Activated B cell treated with CpG ODN at 0.5 μM for 24 hours (primary cell): ENCODE results near the gene FCER2. TPM values are rescaled to one million over a fixed set of nuclear protein-coding genes. Genes with fewer than 3 reads are reported as not detected.

ENCODE experiments used
- ATAC-seq: fragments of 200-7000 bp; cut with Tn5 transposase; one replicate; pipeline ENCODE4 v1.10.0; 2021; ENCODE audit warnings: low read depth, mild to moderate bottlenecking, moderate library complexity
- CTCF ChIA-PET: fragments of 350-600 bp; sonication (Branson Sonifier 250); formaldehyde crosslinking; loops from one replicate; lab custom pipeline; 2021; ENCODE audit warnings: antibody characterized with exemption; lab: Charles Lee
- POLR2A ChIA-PET: fragments of 350-600 bp; sonication (Branson Sonifier 250); formaldehyde crosslinking; loops from one replicate; lab custom pipeline; 2021; ENCODE audit warnings: antibody characterized with exemption; lab: Charles Lee
- DNase-seq: peaks from one replicate; pipeline ENCODE4 v3.0.0; 2022
- H3K27ac Mint-ChIP-seq: one replicate; pipeline ENCODE4 v1.8.0; 2020; ENCODE audit warnings: mixed read lengths
- H3K27me3 Mint-ChIP-seq: one replicate; pipeline ENCODE4 v1.8.0; 2021; ENCODE audit warnings: mixed read lengths
- H3K36me3 Mint-ChIP-seq: one replicate; pipeline ENCODE4 v1.8.0; 2021; ENCODE audit warnings: low read depth, mixed read lengths
- H3K4me1 Mint-ChIP-seq: one replicate; pipeline ENCODE4 v1.8.0; 2021; ENCODE audit warnings: mixed read lengths
- H3K4me3 Mint-ChIP-seq: one replicate; pipeline ENCODE4 v1.8.0; 2020; ENCODE audit warnings: mild to moderate bottlenecking, mixed read lengths
- H3K9me3 Mint-ChIP-seq: one replicate; pipeline ENCODE4 v1.8.0; 2020; ENCODE audit warnings: mixed read lengths
- intact Hi-C: fragments of 100-400 bp; cut with micrococcal nuclease; formaldehyde crosslinking; loops from one replicate; pipeline ENCODE4 v1.15.1; 2024
- total RNA-seq: library from RNA; stranded (reverse); gene quantifications from 2 replicates; pipeline ENCODE4 v1.2.3, GENCODE V29; 2022
- TF ChIP-seq, protein P1 (sequence below): fragments of 200-600 bp; IDR thresholded peaks from one replicate; pipeline ENCODE4 v1.8.0; 2022; ENCODE audit warnings: antibody characterized with exemption, mild to moderate bottlenecking

FCER2 gene
- total RNA-seq, 1 donor from 2014 or later, result 193 TPM

DNA sequence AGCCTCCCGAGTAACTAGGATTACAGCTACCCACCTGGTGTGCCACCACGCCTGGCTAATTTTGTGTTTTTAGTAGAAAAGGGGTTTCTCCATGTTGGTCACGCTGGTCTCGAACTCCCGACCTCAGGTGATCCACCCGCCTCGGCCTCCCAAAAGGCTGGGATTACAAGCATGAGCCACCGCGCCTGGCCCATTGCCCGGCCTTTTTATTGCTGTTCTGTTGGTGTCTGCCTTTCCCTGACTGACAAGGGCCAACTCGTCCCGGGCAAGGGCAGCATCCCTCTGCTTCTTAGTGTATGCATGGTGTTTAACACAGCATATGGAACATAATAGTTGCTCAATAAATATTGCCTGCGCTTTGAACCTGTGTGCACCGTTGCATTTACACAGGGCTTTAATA is 39.3 kb downstream of the FCER2 start:
- TF ChIP-seq, protein P1, sequence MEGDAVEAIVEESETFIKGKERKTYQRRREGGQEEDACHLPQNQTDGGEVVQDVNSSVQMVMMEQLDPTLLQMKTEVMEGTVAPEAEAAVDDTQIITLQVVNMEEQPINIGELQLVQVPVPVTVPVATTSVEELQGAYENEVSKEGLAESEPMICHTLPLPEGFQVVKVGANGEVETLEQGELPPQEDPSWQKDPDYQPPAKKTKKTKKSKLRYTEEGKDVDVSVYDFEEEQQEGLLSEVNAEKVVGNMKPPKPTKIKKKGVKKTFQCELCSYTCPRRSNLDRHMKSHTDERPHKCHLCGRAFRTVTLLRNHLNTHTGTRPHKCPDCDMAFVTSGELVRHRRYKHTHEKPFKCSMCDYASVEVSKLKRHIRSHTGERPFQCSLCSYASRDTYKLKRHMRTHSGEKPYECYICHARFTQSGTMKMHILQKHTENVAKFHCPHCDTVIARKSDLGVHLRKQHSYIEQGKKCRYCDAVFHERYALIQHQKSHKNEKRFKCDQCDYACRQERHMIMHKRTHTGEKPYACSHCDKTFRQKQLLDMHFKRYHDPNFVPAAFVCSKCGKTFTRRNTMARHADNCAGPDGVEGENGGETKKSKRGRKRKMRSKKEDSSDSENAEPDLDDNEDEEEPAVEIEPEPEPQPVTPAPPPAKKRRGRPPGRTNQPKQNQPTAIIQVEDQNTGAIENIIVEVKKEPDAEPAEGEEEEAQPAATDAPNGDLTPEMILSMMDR, result no peak
- ChIA-PET POLR2A (interaction anchor here (0.7 kb wide), 2 partner anchors 8 to 18 kb away, joined by 3 to 9 read pairs; no protein-coding TSS in a partner anchor), CTCF (interaction anchor here (0.6 kb wide), 1 partner anchor 21 kb away, joined by 3 read pairs; no protein-coding TSS in a partner anchor)
- H3K27me3 Mint-ChIP-seq, result peaks cover 12% of the 10 kb centered on the region
- no peaks in the 10 kb centered on the region for H3K36me3 Mint-ChIP-seq
- no peak for ATAC-seq
- no peak overlapping the region for H3K27ac Mint-ChIP-seq
- H3K4me3 Mint-ChIP-seq, result no peak overlapping the region
- peaks cover 13% of the 10 kb centered on the region for H3K4me1 Mint-ChIP-seq
- DNase-seq, result no peak
- intact Hi-C loops, result no loop called here
- no peaks in the 10 kb centered on the region for H3K9me3 Mint-ChIP-seq

DNA sequence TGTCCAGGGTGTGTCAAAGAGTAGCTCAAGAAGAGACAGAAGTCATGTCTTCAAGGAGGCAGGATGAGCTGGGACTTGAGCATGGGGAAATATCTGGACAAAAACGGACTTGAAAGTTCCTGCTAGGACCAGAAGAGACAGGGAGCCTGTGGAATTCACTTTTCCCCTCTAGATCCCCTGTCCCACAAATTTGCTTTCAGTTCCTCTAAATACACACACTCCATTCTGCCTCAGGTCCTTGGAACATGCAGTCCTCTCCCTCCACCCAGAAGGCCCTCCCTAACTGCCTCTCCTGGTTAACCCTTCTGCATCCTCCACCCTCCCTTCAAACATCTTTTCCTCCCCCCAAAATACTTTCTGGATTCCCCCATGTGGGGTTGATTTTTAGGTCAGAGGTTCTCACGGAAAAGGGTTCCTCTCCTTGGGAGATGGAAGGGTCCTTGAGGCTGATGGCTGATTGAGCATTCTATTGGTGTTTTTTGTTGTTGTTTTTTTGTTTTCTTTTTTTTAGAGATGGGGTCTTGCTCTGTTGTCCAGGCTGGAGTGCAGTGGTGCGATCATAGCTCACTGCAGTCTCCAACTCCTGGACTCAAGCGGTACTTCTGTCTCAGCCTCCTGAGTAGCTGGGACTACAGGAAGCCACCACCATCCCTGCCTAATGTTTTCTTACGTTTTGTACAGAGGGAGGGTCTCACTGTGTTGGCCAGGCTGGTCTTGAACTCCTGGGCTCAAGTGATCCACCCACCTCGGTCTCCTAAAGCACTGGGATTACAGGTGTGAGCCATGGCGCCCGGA is 40.0 kb downstream of the FCER2 start:
- ATAC-seq, result no peak
- TF ChIP-seq, protein P1, result no peak
- no peaks in the 10 kb centered on the region for H3K9me3 Mint-ChIP-seq
- no peak overlapping the region for H3K4me3 Mint-ChIP-seq
- no peaks in the 10 kb centered on the region for H3K36me3 Mint-ChIP-seq
- H3K4me1 Mint-ChIP-seq, result peaks cover 18% of the 10 kb centered on the region
- no peak overlapping the region for H3K27ac Mint-ChIP-seq
- intact Hi-C loops, result no loop called here
- ChIA-PET POLR2A (interaction anchor here (0.6 to 0.7 kb wide), 3 partner anchors 9 to 186 kb away, joined by 3 to 9 read pairs (median 3); no protein-coding TSS in a partner anchor), CTCF (interaction anchor here (1.2 to 2.0 kb wide), 3 partner anchors 10 to 138 kb away, joined by 3 to 6 read pairs (median 4); partner anchors contain the start of gene TRAPPC5)
- peaks cover 12% of the 10 kb centered on the region for H3K27me3 Mint-ChIP-seq
- no peak for DNase-seq

DNA sequence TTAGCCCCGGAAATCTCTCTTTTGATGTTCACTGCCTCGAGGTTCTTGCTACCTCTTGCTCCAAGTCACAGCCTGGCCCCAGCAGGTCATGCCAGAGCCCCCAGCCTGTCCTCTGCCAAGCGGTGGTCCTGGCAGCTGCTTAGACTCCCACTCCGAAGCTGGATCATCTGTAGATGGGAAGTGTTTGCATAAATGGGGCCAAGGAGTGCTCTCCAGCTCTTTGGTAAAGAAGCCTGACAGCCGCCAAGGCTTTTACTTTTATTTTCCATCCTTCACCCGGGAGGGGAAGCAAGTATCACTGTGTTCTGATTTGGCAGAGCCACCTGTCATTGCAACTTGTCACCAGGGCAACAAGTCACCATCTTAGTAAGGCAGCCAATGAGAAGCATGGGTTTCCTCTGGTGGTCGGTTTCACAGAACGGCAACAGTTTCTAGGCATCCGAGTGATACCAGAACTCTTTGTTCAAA is 43.7 kb downstream of the FCER2 start:
- peak overlapping the region; percentile 70 for H3K4me3 Mint-ChIP-seq
- peaks cover 5% of the 10 kb centered on the region for H3K27me3 Mint-ChIP-seq
- ChIA-PET CTCF (interaction anchor here (1.0 kb wide), 1 partner anchor 141 kb away, joined by 3 read pairs; no protein-coding TSS in a partner anchor), POLR2A (interaction anchor here (0.7 to 2.1 kb wide), 6 partner anchors 21 to 1752 kb away, joined by 3 to 7 read pairs (median 4); partner anchors contain the start of genes MAP2K7, SNAPC2 and STXBP2)
- ATAC-seq (peak; percentile 98), DNase-seq (no peak)
- peaks cover 18% of the 10 kb centered on the region for H3K4me1 Mint-ChIP-seq
- intact Hi-C loops, result loop anchor here (1.0 to 10.0 kb wide), 2 partner anchors 171 to 267 kb away; partner anchors contain the start of genes CTXN1 and SNAPC2
- H3K27ac Mint-ChIP-seq, result peak overlapping the region; percentile 82
- no peaks in the 10 kb centered on the region for H3K36me3 Mint-ChIP-seq
- H3K9me3 Mint-ChIP-seq, result no peaks in the 10 kb centered on the region
- TF ChIP-seq, protein P1, result no peak

DNA sequence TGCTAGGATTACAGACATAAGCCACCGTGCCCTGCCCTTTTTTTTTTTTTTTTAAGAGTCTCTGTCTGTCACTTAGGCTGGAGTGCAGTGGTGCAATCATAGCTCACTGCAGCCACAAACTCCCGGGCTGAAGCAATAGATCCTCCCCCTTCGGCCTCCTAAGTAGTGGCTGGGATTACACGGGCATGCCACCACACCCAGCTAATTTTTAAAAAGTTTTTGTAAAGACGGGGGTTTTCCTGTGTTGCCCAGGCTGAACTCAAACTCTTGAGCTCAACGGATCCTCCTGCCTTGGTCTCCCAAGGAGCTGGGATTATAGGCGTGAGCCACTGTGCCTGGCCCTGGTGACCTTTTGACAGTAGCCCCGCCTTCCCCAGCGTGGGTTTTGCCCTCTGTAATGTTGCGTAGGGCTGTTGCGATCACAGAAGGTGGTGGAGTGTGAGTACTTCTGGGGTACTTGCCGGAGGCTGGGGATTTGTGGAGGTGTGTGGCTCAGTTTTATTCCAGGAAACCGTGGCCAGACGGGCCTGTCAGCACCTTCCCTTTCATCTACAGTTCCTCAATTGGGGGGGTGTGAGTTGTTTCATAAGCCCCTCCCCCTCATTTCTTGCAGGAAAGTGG is 44.7 kb downstream of the FCER2 start:
- intact Hi-C loops, result loop anchor here (10.0 kb wide), 1 partner anchor 268 kb away; the partner anchor contains the start of genes CTXN1 and SNAPC2
- H3K9me3 Mint-ChIP-seq, result no peaks in the 10 kb centered on the region
- DNase-seq (no peak), ATAC-seq (no peak)
- peaks cover 5% of the 10 kb centered on the region for H3K27me3 Mint-ChIP-seq
- H3K27ac Mint-ChIP-seq, result no peak overlapping the region
- no peak overlapping the region for H3K4me3 Mint-ChIP-seq
- TF ChIP-seq, protein P1, result no peak
- no peaks in the 10 kb centered on the region for H3K36me3 Mint-ChIP-seq
- H3K4me1 Mint-ChIP-seq, result peaks cover 22% of the 10 kb centered on the region
- CTCF ChIA-PET, result no interaction called here
- POLR2A ChIA-PET, result interaction anchor here (0.6 to 2.1 kb wide), 7 partner anchors 18 to 263 kb away, joined by 3 to 8 read pairs (median 5); partner anchors contain the start of genes MAP2K7, SNAPC2, STXBP2 and TRAPPC5
